ENCODE data around the gene ANGPTL5.

ANGPTL5 gene

DNA sequence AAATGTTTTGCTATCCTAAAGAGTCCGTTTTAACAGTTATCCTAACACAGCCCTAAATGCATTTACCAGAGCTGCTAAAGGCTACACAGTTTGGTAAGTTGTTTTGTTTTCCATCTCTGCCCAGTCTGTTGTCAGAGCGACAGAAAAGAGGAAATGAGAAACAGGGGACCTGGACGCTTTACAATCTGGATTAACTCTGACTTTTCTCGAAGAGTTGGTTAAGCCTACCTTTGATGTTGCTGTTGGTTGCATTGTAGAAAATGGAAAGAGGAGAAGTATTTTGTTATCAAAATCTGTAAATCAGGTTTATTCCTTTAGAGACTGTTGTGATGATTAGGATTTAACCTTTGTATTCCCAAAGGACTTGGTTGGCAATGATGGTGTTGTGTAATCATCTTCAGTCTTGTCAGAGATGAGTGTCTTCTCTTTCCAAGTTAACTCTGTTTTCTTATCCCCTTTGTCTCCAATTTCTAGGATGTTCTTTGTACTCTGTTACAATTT lies 481 bp downstream of the ANGPTL5 start:
- DNase-seq (ENCODE audit: low read depth): peak; percentile 75
- TF ChIP-seq CTCF (IDR thresholded peaks at IDR 0.05; ENCODE audit: low read length, missing control alignments): no peak
- H3K4me3 ChIP-seq (replicated peaks; ENCODE audit: low read depth, low read length): peak overlapping the region; percentile 78

DNA sequence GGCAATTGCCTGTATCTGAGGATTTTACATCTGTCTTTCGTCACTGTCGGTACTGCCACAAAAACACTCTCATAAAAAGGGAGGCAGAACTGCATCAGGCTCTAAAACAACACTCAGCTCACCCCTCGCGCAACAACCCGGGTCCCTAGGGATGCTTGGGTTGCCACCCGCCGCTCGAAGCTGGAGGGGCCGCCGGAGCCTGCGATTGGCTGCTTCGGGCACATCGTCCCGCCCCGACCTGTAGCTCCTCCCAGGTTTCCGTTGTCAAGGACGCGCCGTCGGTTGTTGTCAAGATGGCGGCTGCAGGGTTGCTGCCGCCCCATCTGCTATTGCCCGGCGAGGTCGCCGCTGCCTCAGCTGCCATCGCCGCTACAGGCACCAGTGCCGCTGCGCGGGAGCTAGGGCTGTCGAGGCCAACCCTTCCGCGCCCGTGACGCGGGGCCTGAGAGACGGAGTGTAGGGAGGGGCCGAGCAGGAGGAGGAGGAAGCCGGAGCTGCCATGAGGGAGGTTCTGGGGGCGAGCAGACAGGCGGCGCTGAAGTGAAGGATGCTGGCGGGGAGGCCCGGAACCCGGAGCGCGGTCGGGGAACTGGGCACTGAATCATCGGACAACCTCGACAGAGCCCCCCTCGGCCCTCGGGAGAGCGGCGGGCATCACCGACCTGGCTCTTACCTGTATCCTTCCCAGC lies 1.4 kb downstream of the ANGPTL5 start, which contains the start of gene CEP126:
Gene CEP126 (plus strand): TSS at position 273 of the 689 bp plus-strand sequence. CDS start 275 bp downstream, at position 548.
- TF ChIP-seq CTCF (IDR thresholded peaks at IDR 0.05; ENCODE audit: low read length, missing control alignments): peak; percentile 54
- peak; percentile 97 for DNase-seq (ENCODE audit: low read depth)
- peak within 1 kb of the TSS; percentile 78 for H3K4me3 ChIP-seq (replicated peaks; ENCODE audit: low read depth, low read length)

GRCh38 chr11:101914341-101914737 lies 2.0 kb downstream of the ANGPTL5 start:
- peak overlapping the region; percentile 78 for H3K4me3 ChIP-seq (replicated peaks; ENCODE audit: low read depth, low read length)
- no peak for DNase-seq (ENCODE audit: low read depth)
- TF ChIP-seq CTCF (IDR thresholded peaks at IDR 0.05; ENCODE audit: low read length, missing control alignments): no peak

DNA sequence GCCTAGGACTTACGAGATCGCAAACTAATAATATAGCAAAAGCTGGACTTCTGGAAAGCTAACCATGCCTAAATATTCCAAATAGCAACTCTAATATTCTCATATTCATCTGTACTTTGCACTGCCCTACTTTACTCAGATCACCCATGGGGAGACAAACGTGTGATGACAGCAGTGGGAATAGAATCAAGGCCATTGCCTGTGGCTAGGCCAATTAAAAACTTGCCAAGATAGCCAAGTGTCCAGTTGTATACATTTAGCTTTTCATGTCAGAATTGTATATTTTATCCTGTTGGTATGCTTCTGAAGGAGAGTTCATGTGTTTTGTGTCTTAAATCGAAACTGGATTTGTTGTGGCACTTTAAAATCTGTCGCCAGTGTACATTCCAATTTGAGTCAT lies 2.7 kb downstream of the ANGPTL5 start:
- DNase-seq (ENCODE audit: low read depth): no peak
- no peak for TF ChIP-seq CTCF (IDR thresholded peaks at IDR 0.05; ENCODE audit: low read length, missing control alignments)
- H3K4me3 ChIP-seq (replicated peaks; ENCODE audit: low read depth, low read length): no peak overlapping the region

GRCh38 chr11:101912823-101913284 lies 3.5 kb downstream of the ANGPTL5 start:
- peak; percentile 82 for DNase-seq (ENCODE audit: low read depth)
- no peak for TF ChIP-seq CTCF (IDR thresholded peaks at IDR 0.05; ENCODE audit: low read length, missing control alignments)
- H3K4me3 ChIP-seq (replicated peaks; ENCODE audit: low read depth, low read length): no peak overlapping the region

DNA sequence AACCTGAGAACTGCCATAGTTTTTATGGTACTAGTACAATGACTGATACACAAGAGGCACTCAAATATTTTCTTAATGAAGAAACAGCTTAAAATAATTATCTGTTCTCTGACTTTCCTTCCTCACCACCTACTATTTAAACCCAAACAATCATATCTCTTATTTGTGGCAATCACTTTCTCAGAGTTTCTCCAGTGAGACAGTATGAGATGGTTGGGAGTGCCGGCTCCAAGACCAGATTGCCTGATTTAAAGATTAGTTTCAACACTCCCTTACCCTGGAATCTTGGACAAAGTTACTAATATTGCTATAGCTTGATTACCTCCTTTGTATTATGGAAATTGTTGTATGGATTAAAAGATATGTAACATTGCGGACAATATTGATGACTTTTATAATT lies 7.2 kb downstream of the ANGPTL5 start:
- TF ChIP-seq CTCF (IDR thresholded peaks at IDR 0.05; ENCODE audit: low read length, missing control alignments): no peak
- no peak for DNase-seq (ENCODE audit: low read depth)
- no peak overlapping the region for H3K4me3 ChIP-seq (replicated peaks; ENCODE audit: low read depth, low read length)

- no peak for DNase-seq (ENCODE audit: low read depth)
- no peak for TF ChIP-seq CTCF (IDR thresholded peaks at IDR 0.05; ENCODE audit: low read length, missing control alignments)
- H3K4me3 ChIP-seq (replicated peaks; ENCODE audit: low read depth, low read length): no peak overlapping the region
Measured at GRCh38 chr11:101907815-101908214, 8.5 kb downstream of the ANGPTL5 start.
